K562 (cell line): Measurements from ENCODE around the gene EDARADD. TPM values are rescaled to one million over a fixed set of nuclear protein-coding genes. Genes with fewer than 3 reads are reported as not detected.
A peak's percentile ranks its signal among the peaks of the same experiment; 100 is the strongest.

Experiments used
- ATAC-seq: fragments of 200-7000 bp; cut with Tn5 transposase; 3 replicates; pipeline ENCODE4 v1.9.1; 2020; ENCODE audit warnings: moderate library complexity
- BruUV-seq: library from RNA; stranded (reverse); fragments of 400-500 nt; replicated peaks from 2 replicates; lab custom pipeline; 2021; lab: Mats Ljungman, UMichigan
- CTCF ChIA-PET: fragments of 300-600 bp; formaldehyde crosslinking; extraction: SDS; loops from one replicate; lab custom pipeline; 2021; ENCODE audit warnings: low intra/inter-chr PET ratio; lab: Yijun Ruan, JAX
- POLR2A ChIA-PET: fragments of 300-600, 350-650 bp; sonication (Branson Sonifier 250); formaldehyde crosslinking; extraction: SDS; loops from one replicate; lab custom pipeline; 2021; ENCODE audit warnings: antibody characterized with exemption, inconsistent platforms; lab: Yijun Ruan, JAX
- DNase-seq, 4 experiments: peaks; one replicate each; pipeline versions ENCODE4 v3.0.0 to v3.0.0-alpha.2; 2011 to 2018; ENCODE audit warnings: low spot score in 3 of 4, mixed read lengths in 3 of 4; ENCODE audit errors: extremely low read depth in 1 of 4
- FAIRE-seq: peaks from 2 replicates; lab custom pipeline; 2011; peaks lifted over from hg19 to GRCh38; lab: Jason Lieb, UNC
- H2AFZ ChIP-seq: 2 replicates; pipeline ENCODE4 v1.6.0; 2011; ENCODE audit warnings: low read depth, low read length, control low read depth, inconsistent platforms
- H3K27ac ChIP-seq: fragments of 200-600 bp; 3 replicates; pipeline ENCODE4 v1.8.0; 2011; ENCODE audit warnings: low read depth, mild to moderate bottlenecking, control low read depth, inconsistent platforms, low read length, moderate library complexity, mixed read lengths; ENCODE audit errors: extremely low read depth
- H3K27me3 ChIP-seq, 2 experiments: fragments of 300-600 bp in 1 of 2; 2 replicates in 1 of 2; 3 replicates in 1 of 2; pipeline versions ENCODE4 v1.6.0 to v1.8.0; 2011; ENCODE audit warnings: inconsistent platforms in 2 of 2, low read length in 2 of 2, mild to moderate bottlenecking in 1 of 2, mixed read lengths in 1 of 2, moderate library complexity in 1 of 2; ENCODE audit not compliant: control insufficient read depth in 2 of 2, insufficient read depth in 2 of 2
- H3K36me3 ChIP-seq: fragments of 300-600 bp; 3 replicates; pipeline ENCODE4 v1.8.0; 2011; ENCODE audit warnings: mild to moderate bottlenecking, low read length, inconsistent platforms; ENCODE audit not compliant: control insufficient read depth, insufficient read depth
- H3K4me1 ChIP-seq, 2 experiments: fragments of 200-600 bp in 1 of 2; replicated peaks in 1 of 2; 2 replicates in 1 of 2; 3 replicates in 1 of 2; pipeline versions ENCODE4 v1.5.1 to v1.8.0; 2011; ENCODE audit warnings: inconsistent platforms in 2 of 2, low read length in 2 of 2, mild to moderate bottlenecking in 1 of 2, mixed read lengths in 1 of 2, moderate library complexity in 1 of 2; ENCODE audit not compliant: control insufficient read depth in 2 of 2, insufficient read depth in 2 of 2
- H3K4me2 ChIP-seq: 2 replicates; pipeline ENCODE4 v1.6.1; 2011; ENCODE audit warnings: low read length, control low read depth, inconsistent platforms, mixed read lengths; ENCODE audit not compliant: insufficient read depth
- H3K4me3 ChIP-seq: fragments of 200-600 bp; sonication (generic), shearing (Covaris generic); 2 replicates; pipeline ENCODE4 v1.5.1; 2016; ENCODE audit warnings: control low read depth, inconsistent platforms
- H3K79me2 ChIP-seq: fragments of 200-600 bp; 3 replicates; pipeline ENCODE4 v1.8.0; 2011; ENCODE audit warnings: low read length, inconsistent platforms; ENCODE audit not compliant: control insufficient read depth, insufficient read depth
- H3K9ac ChIP-seq, 2 experiments: 2 replicates each; pipeline versions ENCODE4 v1.6.0 to v1.6.1; 2011; ENCODE audit warnings: low read depth in 2 of 2, low read length in 2 of 2, control low read depth in 1 of 2, inconsistent platforms in 1 of 2, mild to moderate bottlenecking in 1 of 2, mixed read lengths in 1 of 2; ENCODE audit not compliant: insufficient read depth in 1 of 2
- H3K9me1 ChIP-seq: one replicate; pipeline ENCODE4 v1.6.0; 2011; ENCODE audit warnings: inconsistent platforms, mild to moderate bottlenecking, low read length, moderate library complexity; ENCODE audit not compliant: control insufficient read depth, insufficient read depth
- H3K9me3 ChIP-seq: replicated peaks from 2 replicates; pipeline ENCODE4 v1.5.1; 2011; ENCODE audit warnings: low read depth, low read length, inconsistent platforms; ENCODE audit not compliant: control insufficient read depth, insufficient read depth
- H4K20me1 ChIP-seq: replicated peaks from 2 replicates; pipeline ENCODE4 v1.6.1; 2011; ENCODE audit warnings: low read length, inconsistent platforms, mixed read lengths; ENCODE audit not compliant: control insufficient read depth, insufficient read depth
- EWSR1 ChIP-seq: fragments of 450-650 bp; IDR thresholded peaks from 2 replicates; pipeline ENCODE4 v1.6.1; 2018; ENCODE audit warnings: borderline replicate concordance, mild to moderate bottlenecking, low read depth, moderate library complexity; ENCODE audit not compliant: partially characterized antibody
- FOXA1 ChIP-seq: fragments of 450-650 bp; IDR thresholded peaks from 2 replicates; pipeline ENCODE4 v1.6.1; 2016; ENCODE audit warnings: mild to moderate bottlenecking, borderline replicate concordance
- FOXJ2 ChIP-seq: fragments of 200-800 bp; sonication (Bioruptor generic); IDR thresholded peaks from 2 replicates; pipeline ENCODE4 v1.6.1; 2016; ENCODE audit warnings: missing genetic modification characterization, missing compliant biosample characterization
- MAZ ChIP-seq, 2 experiments: fragments of 450-650 bp in 1 of 2; sonication (generic) in 1 of 2; formaldehyde crosslinking; IDR thresholded peaks in 1 of 2; conservative IDR thresholded peaks in 1 of 2; 2 replicates each; pipeline versions ENCODE4 v1.4.0 to v1.5.0; 2020; ENCODE audit warnings: mild to moderate bottlenecking in 1 of 2, missing genetic modification reagents in 1 of 2
- NR2F6 ChIP-seq: fragments of 450-650 bp; formaldehyde crosslinking; IDR thresholded peaks from 2 replicates; pipeline ENCODE4 v1.4.0; 2020; ENCODE audit warnings: mild to moderate bottlenecking
- SAP30 ChIP-seq: fragments of 200-600 bp; sonication (generic); IDR thresholded peaks from 2 replicates; pipeline ENCODE4 v1.6.1; 2012; ENCODE audit warnings: borderline replicate concordance, low read depth, mild to moderate bottlenecking, moderate library complexity, low read length, control low read depth, inconsistent platforms; ENCODE audit not compliant: insufficient read depth, poor library complexity, severe bottlenecking
- SIX5 ChIP-seq, 2 experiments: IDR thresholded peaks; 2 replicates each; pipeline ENCODE4 v1.6.1; 2011; ENCODE audit warnings: low read length in 2 of 2, borderline replicate concordance in 1 of 2, low read depth in 1 of 2, mild to moderate bottlenecking in 1 of 2, moderate library complexity in 1 of 2; ENCODE audit not compliant: insufficient read depth in 1 of 2
- XRCC5 ChIP-seq: fragments of 200-400 bp; formaldehyde crosslinking; IDR thresholded peaks from 2 replicates; pipeline ENCODE4 v1.6.1; 2017; ENCODE audit warnings: low read depth, mild to moderate bottlenecking, low read length
- ZNF140 ChIP-seq: fragments of 250-450 bp; sonication (Bioruptor Pico); IDR thresholded peaks from 2 replicates; pipeline ENCODE4 v1.8.0; 2021; ENCODE audit warnings: moderate library complexity, mild to moderate bottlenecking, inconsistent platforms
- ZNF384 ChIP-seq: IDR thresholded peaks from 2 replicates; pipeline ENCODE4 v1.6.1; 2012; ENCODE audit warnings: low read depth, low read length, improper control_type of control experiment
- WGBS: fragments of 100-300 bp; shearing (Covaris generic); methylation state at CpG from one replicate; pipeline ENCODE4 v1.1.6; 2016; ENCODE audit warnings: low coverage, mixed read lengths; ENCODE audit not compliant: insufficient coverage; ENCODE audit errors: missing lambda C conversion rate; 5-methylcytosine and 5-hydroxymethylcytosine counted together
- in situ Hi-C: fragments of 300-500 bp; cut with MboI; formaldehyde crosslinking; loops from 4 replicates; pipeline ENCODE4 v1.15.0; 2018; ENCODE audit warnings: inconsistent platforms, mixed read lengths
- intact Hi-C: fragments of 100-400 bp; cut with micrococcal nuclease; formaldehyde crosslinking; loops from 2 replicates; pipeline ENCODE4 v1.14.2; 2022
- polyA plus RNA-seq, 8 experiments: library from polyadenylated mRNA; depleted of rRNA in 4 of 8; stranded (reverse) in 5 of 8; unstranded in 3 of 8; fragments of >200 nt; fragmentation: Nextera tagmentation in 2 of 8; fragmentation: Illumina TruSeq in 1 of 8; extraction: Ambion mirVana in 2 of 8; extraction: Trizol in 1 of 8; gene quantifications; 2 replicates each; pipeline versions ENCODE4 v1.2.1 to v1.2.3, GENCODE V29; 2011 to 2014; ENCODE audit warnings: inconsistent platforms in 1 of 8, missing spikeins in 1 of 8
- total RNA-seq, 7 experiments: library from RNA; depleted of rRNA in 6 of 7; stranded (reverse); fragments of >200 nt in 6 of 7; fragmentation: Illumina TruSeq in 2 of 7; extraction: Trizol in 2 of 7; gene quantifications; 2 replicates each; pipeline versions ENCODE4 v1.2.1 to v1.2.3, GENCODE V29; 2011 to 2021; ENCODE audit warnings: low replicate concordance in 1 of 7
- TF ChIP-seq, protein P1 (sequence below): sonication (generic); formaldehyde crosslinking; IDR thresholded peaks from 2 replicates; pipeline ENCODE4 v1.9.0; 2022; ENCODE audit warnings: mild to moderate bottlenecking, missing genetic modification reagents
- TF ChIP-seq, protein P2 (sequence below), 3 experiments: IDR thresholded peaks in 2 of 3; conservative IDR thresholded peaks in 1 of 3; 2 replicates each; pipeline ENCODE4 v1.5.1; 2011 to 2012; ENCODE audit warnings: low read length in 3 of 3, mild to moderate bottlenecking in 3 of 3, control low read depth in 2 of 3, improper control_type of control experiment in 1 of 3, inconsistent platforms in 1 of 3, low read depth in 1 of 3, mixed read lengths in 1 of 3, moderate library complexity in 1 of 3; ENCODE audit not compliant: insufficient read depth in 2 of 3

Gene EDARADD
- total and polyA plus RNA-seq, 9 of the 15 experiments (the other 6 are each of a cell fraction or from before 2014, with no cell fraction given): 0.46 to 32.4 (median 20.6) TPM

DNA sequence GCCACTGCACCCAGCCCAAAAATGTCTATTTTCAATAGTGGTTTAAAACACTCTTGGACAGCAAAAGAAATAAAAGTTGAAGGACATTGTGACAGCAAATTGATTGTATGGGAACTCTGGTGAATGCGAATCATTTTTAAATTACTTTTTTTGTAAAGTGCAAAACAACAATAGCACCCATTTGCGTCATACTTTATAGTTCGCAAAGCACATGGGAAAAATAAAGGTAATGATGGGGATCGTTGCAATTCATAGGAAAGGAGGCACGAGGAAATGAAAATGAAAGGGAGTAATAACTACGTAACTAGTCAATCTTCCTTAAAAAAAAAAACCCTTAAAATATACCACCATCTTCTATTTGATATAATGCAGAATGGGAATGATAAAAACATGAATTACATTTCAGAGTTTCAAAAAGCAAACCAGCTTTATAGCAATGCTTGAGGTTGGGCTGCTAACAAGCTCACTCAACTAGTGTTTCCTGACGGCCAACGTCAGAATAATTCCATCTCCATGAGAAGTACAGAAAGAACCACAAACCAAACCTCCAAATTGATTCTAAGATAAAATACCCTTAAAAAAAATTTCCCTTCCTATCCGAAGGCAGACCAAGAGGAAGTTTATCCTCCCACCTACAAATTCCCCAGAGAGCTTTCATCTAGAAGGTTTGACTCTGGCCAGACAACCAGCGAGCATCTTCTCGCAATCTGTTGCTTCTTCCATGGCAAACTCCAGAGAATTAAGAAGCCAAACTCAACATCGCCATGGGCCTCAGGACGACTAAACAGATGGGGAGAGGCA is at the start of gene EDARADD (continued):
- no peak for TF ChIP-seq EWSR1
- TF ChIP-seq, all 486 proteins: peak for 19

DNA sequence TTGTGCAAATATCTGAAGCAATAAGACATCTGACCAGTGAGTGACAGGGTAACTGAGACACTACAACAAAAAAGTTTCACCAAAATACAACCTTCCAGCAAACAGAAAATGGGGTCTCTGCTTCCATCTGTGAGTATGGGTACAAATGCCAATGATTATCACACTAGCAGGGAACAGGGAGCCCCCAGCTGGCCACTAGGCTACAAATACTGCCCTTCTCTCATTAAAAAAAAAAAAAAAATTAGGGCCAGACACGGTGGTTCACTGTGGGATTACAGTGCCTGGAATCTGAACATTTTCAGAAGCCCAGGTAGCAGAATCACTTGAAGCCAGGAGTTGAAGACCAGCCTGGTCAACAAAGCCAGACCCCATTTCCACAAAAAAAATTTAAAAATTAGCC is 48.4 kb upstream of the EDARADD start:
- no peak overlapping the region for H3K27ac ChIP-seq
- DNase-seq: peak in 2 of 4 experiments; percentile 39 to 50
- BruUV-seq: no TSS peak
- in situ Hi-C loops (no loop called here), intact Hi-C loops (loop anchor here (5.0 kb wide), 1 partner anchor 238 kb away; no protein-coding TSS in a partner anchor)
- H3K9me3 ChIP-seq: peaks cover 8% of the 10 kb centered on the region
- WGBS: 0% methylated on average over 1 of the region's 1 CpG
- H3K4me2 ChIP-seq: no peak overlapping the region
- H3K9ac ChIP-seq: no peak overlapping the region
- CTCF ChIA-PET: no interaction called here
- no peaks in the 10 kb centered on the region for H3K79me2 ChIP-seq
- POLR2A ChIA-PET: interaction anchor here (1.2 to 2.0 kb wide), 3 partner anchors 9 to 50 kb away, joined by 3 to 10 read pairs (median 5); no protein-coding TSS in a partner anchor
- H3K9me1 ChIP-seq: no peaks in the 10 kb centered on the region
- peak overlapping the region; percentile 22 for H2AFZ ChIP-seq
- H3K27me3 ChIP-seq: no peaks in the 10 kb centered on the region
- peak; percentile 55 for ATAC-seq
- no peaks in the 10 kb centered on the region for H3K36me3 ChIP-seq
- no peak for FAIRE-seq
- no peak overlapping the region for H3K4me3 ChIP-seq
- peaks cover 21 to 23% of the 10 kb centered on the region in 2 experiments for H3K4me1 ChIP-seq
- H4K20me1 ChIP-seq: no peaks in the 10 kb centered on the region
- TF ChIP-seq NR2F6: no peak
- TF ChIP-seq SAP30: no peak
- TF ChIP-seq ZNF140: no peak
- 0 out of 4 replicates have a peak, but pooled peaks of 1 of the 2 experiments have one; percentile 38 for TF ChIP-seq MAZ (CRISPR knock-in tag; conservative IDR thresholded peaks at IDR 0.05 in 1 of 2, IDR thresholded peaks at IDR 0.05 in 1 of 2)
- peak; percentile 97 for TF ChIP-seq ZNF384
- no peak for TF ChIP-seq SIX5 (IDR thresholded peaks at IDR 0.05; ENCODE audit: borderline replicate concordance in 1 of 2, insufficient read depth in 1 of 2, low read depth in 1 of 2, low read length in 2 of 2)
- TF ChIP-seq FOXA1: no peak
- no peak for TF ChIP-seq FOXJ2 (tag)
- no peak for TF ChIP-seq XRCC5
- TF ChIP-seq, protein P1, sequence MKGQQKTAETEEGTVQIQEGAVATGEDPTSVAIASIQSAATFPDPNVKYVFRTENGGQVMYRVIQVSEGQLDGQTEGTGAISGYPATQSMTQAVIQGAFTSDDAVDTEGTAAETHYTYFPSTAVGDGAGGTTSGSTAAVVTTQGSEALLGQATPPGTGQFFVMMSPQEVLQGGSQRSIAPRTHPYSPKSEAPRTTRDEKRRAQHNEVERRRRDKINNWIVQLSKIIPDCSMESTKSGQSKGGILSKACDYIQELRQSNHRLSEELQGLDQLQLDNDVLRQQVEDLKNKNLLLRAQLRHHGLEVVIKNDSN (CRISPR knock-in tag): no peak
- TF ChIP-seq, protein P2, sequence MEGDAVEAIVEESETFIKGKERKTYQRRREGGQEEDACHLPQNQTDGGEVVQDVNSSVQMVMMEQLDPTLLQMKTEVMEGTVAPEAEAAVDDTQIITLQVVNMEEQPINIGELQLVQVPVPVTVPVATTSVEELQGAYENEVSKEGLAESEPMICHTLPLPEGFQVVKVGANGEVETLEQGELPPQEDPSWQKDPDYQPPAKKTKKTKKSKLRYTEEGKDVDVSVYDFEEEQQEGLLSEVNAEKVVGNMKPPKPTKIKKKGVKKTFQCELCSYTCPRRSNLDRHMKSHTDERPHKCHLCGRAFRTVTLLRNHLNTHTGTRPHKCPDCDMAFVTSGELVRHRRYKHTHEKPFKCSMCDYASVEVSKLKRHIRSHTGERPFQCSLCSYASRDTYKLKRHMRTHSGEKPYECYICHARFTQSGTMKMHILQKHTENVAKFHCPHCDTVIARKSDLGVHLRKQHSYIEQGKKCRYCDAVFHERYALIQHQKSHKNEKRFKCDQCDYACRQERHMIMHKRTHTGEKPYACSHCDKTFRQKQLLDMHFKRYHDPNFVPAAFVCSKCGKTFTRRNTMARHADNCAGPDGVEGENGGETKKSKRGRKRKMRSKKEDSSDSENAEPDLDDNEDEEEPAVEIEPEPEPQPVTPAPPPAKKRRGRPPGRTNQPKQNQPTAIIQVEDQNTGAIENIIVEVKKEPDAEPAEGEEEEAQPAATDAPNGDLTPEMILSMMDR (IDR thresholded peaks at IDR 0.05 in 2 of 3, conservative IDR thresholded peaks at IDR 0.05 in 1 of 3; ENCODE audit: insufficient read depth in 2 of 3, low read depth in 1 of 3, low read length in 3 of 3): peak; percentile 40 to 72 (median 47); a peak in 5 of 6 replicates
